Upper lobe of left lung (tissue), 6 donors: ENCODE measurements around the gene INIP. TPM values are rescaled to one million over a fixed set of nuclear protein-coding genes. Genes with fewer than 3 reads are reported as not detected.

Source experiments
- ATAC-seq, 2 donors: fragments of 200-7000 bp; cut with Tn5 transposase; one replicate each; pipeline ENCODE4 v1.9.1; 2022; ENCODE audit warnings: mild to moderate bottlenecking in 2 of 2, moderate library complexity in 2 of 2; ENCODE audit not compliant: low FRiP score in 2 of 2
- DNase-seq, 2 donors: peaks; one replicate each; pipeline ENCODE4 v3.0.0-alpha.2; 2019 to 2020
- H3K27ac ChIP-seq, 4 donors: fragments of 200-600 bp; sonication (generic); one replicate each; pipeline ENCODE4 v1.5.1; 2016 to 2019
- H3K27me3 ChIP-seq, 4 donors: fragments of 200-600 bp; sonication (generic); one replicate each; pipeline ENCODE4 v1.5.1; 2017 to 2019
- H3K36me3 ChIP-seq, 4 donors: fragments of 200-600 bp; sonication (generic); one replicate each; pipeline ENCODE4 v1.5.1; 2016 to 2019
- H3K4me1 ChIP-seq, 4 donors: fragments of 200-600 bp; sonication (generic); one replicate each; pipeline ENCODE4 v1.5.1; 2018 to 2019
- H3K4me3 ChIP-seq, 4 donors: fragments of 200-600 bp; sonication (generic); one replicate each; pipeline ENCODE4 v1.5.1; 2017 to 2019; ENCODE audit warnings: mild to moderate bottlenecking in 2 of 4, moderate library complexity in 1 of 4
- H3K9me3 ChIP-seq, 4 donors: fragments of 200-600 bp; sonication (generic); one replicate each; pipeline ENCODE4 v1.5.1; 2018 to 2019
- EP300 ChIP-seq, 4 donors: sonication (generic); formaldehyde crosslinking; IDR thresholded peaks; one replicate each; pipeline ENCODE4 v1.5.1; 2017; ENCODE audit warnings: antibody characterized with exemption in 4 of 4, control low read depth in 2 of 4
- POLR2A ChIP-seq, 4 donors: fragments of 450-650 bp; IDR thresholded peaks; one replicate each; pipeline ENCODE4 v1.5.1; 2016 to 2017; ENCODE audit warnings: antibody characterized with exemption in 4 of 4, mild to moderate bottlenecking in 2 of 4
- POLR2AphosphoS5 ChIP-seq, 2 donors: sonication (generic); formaldehyde crosslinking; IDR thresholded peaks; one replicate each; pipeline ENCODE4 v1.5.1; 2017; ENCODE audit warnings: antibody characterized with exemption in 2 of 2
- WGBS, 2 donors: methylation state at CpG; one replicate each; pipeline ENCODE4 v1.1.5; 2017 to 2018; 5-methylcytosine and 5-hydroxymethylcytosine counted together
- total RNA-seq, 6 donors: library from RNA; depleted of rRNA in 4 of 6; stranded (reverse); fragments of >200 nt in 4 of 6; gene quantifications; one replicate each; pipeline versions ENCODE4 v1.1.0 to v1.2.1, GENCODE V29; 2016 to 2021
- TF ChIP-seq, protein P1 (sequence below), 6 experiments: fragments of 450-650 bp in 4 of 6; fragments of 200-600 bp in 2 of 6; sonication (generic) in 2 of 6; IDR thresholded peaks; one replicate each; pipeline ENCODE4 v1.5.1; 2016 to 2019; ENCODE audit warnings: antibody characterized with exemption in 6 of 6
- donor health status: DM: no; HTN: no; CAD: no; lungs with moderate emphysema.
- donor health status: DM: no; HTN: yes; CAD: no; lungs with severe emphysema.

INIP gene
- total RNA-seq, 6 donors from 2014 or later = 6.1 to 35.6 (median 19.3) TPM

DNA sequence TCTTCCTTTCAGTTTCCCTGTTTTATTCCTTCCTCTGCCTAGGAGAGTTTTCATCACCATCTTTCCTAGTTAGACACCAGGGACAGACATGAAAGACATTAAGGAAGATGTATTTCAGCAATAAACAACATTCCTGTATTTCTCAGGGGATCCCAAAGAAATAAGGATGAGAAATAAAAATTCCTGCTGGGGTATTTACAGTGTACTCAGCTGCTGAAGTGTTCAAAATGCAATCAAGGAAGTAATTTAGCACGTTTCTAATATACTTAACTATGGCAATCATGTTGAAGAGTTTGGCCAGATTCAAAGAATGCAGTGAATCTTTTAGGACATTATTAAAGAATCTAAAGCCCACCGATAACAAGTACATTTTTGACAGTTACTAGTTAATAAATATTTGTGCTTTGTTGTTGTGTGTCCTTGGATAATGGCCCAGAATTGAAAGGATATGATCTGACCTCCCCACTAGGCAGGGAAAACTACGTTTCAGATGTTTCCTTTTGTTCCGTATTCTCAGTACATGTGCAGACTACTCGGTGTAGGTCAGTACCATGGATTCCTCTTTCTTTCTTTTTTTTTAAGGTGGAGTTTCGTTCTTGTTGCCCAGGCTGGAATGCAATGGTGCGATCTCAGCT lies 46.8 kb downstream of the INIP start:
- no peaks in the 10 kb centered on the region for H3K4me1 ChIP-seq
- no peaks in the 10 kb centered on the region for H3K27me3 ChIP-seq
- 48 to 59% methylated on average over 7 of the region's 7 CpGs for WGBS, 2 donors
- no peak overlapping the region for H3K4me3 ChIP-seq
- H3K9me3 ChIP-seq = no peaks in the 10 kb centered on the region
- no peaks in the 10 kb centered on the region for H3K36me3 ChIP-seq
- DNase-seq = no peak
- ATAC-seq = no peak
- no peak overlapping the region for H3K27ac ChIP-seq
- TF ChIP-seq POLR2A (IDR thresholded peaks at IDR 0.05) (no peak), POLR2AphosphoS5 (IDR thresholded peaks at IDR 0.05) (no peak), EP300 (IDR thresholded peaks at IDR 0.05) (no peak)
- TF ChIP-seq, protein P1, sequence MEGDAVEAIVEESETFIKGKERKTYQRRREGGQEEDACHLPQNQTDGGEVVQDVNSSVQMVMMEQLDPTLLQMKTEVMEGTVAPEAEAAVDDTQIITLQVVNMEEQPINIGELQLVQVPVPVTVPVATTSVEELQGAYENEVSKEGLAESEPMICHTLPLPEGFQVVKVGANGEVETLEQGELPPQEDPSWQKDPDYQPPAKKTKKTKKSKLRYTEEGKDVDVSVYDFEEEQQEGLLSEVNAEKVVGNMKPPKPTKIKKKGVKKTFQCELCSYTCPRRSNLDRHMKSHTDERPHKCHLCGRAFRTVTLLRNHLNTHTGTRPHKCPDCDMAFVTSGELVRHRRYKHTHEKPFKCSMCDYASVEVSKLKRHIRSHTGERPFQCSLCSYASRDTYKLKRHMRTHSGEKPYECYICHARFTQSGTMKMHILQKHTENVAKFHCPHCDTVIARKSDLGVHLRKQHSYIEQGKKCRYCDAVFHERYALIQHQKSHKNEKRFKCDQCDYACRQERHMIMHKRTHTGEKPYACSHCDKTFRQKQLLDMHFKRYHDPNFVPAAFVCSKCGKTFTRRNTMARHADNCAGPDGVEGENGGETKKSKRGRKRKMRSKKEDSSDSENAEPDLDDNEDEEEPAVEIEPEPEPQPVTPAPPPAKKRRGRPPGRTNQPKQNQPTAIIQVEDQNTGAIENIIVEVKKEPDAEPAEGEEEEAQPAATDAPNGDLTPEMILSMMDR (IDR thresholded peaks at IDR 0.05) = no peak

GRCh38 chr9:112669326-112669725 lies 48.6 kb downstream of the INIP start:
- Histone ChIP-seq H3K27ac (no peak overlapping the region), H3K27me3 (no peaks in the 10 kb centered on the region), H3K36me3 (no peaks in the 10 kb centered on the region), H3K4me3 (no peak overlapping the region), H3K9me3 (no peaks in the 10 kb centered on the region), H3K4me1 (no peaks in the 10 kb centered on the region)
- DNase-seq = no peak
- 90 to 92% methylated on average over 2 of the region's 2 CpGs for WGBS, 2 donors
- ATAC-seq = no peak
- TF ChIP-seq, protein P1 (IDR thresholded peaks at IDR 0.05) = no peak
- no peak for TF ChIP-seq POLR2A (IDR thresholded peaks at IDR 0.05)
- TF ChIP-seq EP300 (IDR thresholded peaks at IDR 0.05) = no peak
- no peak for TF ChIP-seq POLR2AphosphoS5 (IDR thresholded peaks at IDR 0.05)

DNA sequence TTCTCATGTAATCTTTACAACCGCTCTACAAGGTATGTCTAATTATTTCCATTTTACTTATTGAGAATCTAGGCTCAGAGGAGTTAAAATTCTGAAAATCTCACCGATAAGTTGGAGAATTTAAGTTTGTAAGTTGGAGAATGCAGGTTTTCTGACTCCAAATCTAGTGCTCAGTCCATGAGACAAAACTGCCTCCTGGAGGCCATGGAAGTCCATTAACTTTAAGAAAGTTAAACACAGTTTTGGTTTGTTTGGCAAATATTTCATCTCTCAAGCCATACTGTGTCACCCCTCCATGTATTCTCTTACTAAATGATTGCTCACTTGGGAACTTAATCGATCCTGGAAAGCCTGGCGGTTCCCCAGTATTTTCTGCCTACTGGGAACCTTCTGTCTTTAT lies 52.6 kb downstream of the INIP start:
- Histone ChIP-seq H3K4me1 (no peaks in the 10 kb centered on the region), H3K27ac (no peak overlapping the region), H3K4me3 (no peak overlapping the region), H3K9me3 (no peaks in the 10 kb centered on the region), H3K27me3 (no peaks in the 10 kb centered on the region), H3K36me3 (no peaks in the 10 kb centered on the region)
- ATAC-seq (no peak), DNase-seq (no peak)
- TF ChIP-seq EP300 (IDR thresholded peaks at IDR 0.05) = no peak
- TF ChIP-seq POLR2AphosphoS5 (IDR thresholded peaks at IDR 0.05) = no peak
- TF ChIP-seq, protein P1 (IDR thresholded peaks at IDR 0.05) = no peak
- no peak for TF ChIP-seq POLR2A (IDR thresholded peaks at IDR 0.05)
- WGBS, 2 donors = 77 to 85% methylated on average over 4 of the region's 4 CpGs

DNA sequence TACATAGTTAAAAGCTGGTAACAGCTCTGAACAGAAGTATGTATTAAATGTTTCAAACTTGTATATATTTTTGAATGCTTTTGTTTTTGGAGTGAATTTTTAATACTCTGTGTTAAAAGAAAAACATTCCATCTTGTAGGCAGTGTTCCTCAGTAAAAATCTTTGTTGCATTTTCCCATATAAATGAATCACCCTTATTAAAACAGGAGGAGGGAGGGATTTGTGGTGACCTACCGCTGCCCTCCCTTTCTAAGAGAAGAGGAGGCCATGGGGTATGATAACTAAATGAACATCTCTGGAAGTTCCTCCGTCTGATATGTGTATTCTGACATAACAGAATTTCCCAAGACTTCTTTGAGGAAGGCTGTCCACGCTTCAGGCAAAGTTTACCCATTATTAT lies 53.4 kb downstream of the INIP start:
- Histone ChIP-seq H3K4me1 (no peaks in the 10 kb centered on the region), H3K27me3 (no peaks in the 10 kb centered on the region), H3K36me3 (peaks cover 0 to 4% (median 0%) of the 10 kb centered on the region in 4 donors), H3K9me3 (no peaks in the 10 kb centered on the region), H3K4me3 (no peak overlapping the region), H3K27ac (no peak overlapping the region)
- no peak for ATAC-seq
- TF ChIP-seq EP300 (IDR thresholded peaks at IDR 0.05) = no peak
- TF ChIP-seq POLR2AphosphoS5 (IDR thresholded peaks at IDR 0.05) = no peak
- no peak for TF ChIP-seq POLR2A (IDR thresholded peaks at IDR 0.05)
- TF ChIP-seq, protein P1 (IDR thresholded peaks at IDR 0.05) = no peak
- no peak for DNase-seq
- 87 to 89% methylated on average over 3 of the region's 3 CpGs for WGBS, 2 donors

DNA sequence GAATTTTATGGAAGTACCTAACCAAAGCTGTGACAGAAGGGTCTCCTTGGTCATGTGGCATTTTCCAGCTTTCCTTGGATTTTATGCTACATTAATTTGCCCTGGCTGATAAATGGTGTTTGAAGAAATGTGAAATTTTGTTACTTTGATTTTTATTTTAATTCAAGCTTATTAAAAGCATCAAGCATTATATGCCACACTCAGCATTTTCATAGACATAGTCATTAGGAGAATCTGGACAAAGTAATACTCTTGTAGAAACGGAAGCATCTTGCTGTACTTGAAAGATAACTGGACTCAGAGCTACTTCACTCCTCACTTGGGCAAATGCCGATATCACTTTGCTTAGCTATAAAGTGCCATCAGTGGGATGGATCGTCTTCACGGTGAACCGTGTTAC lies 54.2 kb downstream of the INIP start:
- peaks cover 0 to 7% (median 0%) of the 10 kb centered on the region in 4 donors for H3K36me3 ChIP-seq
- H3K4me3 ChIP-seq = no peak overlapping the region
- TF ChIP-seq, protein P1 (IDR thresholded peaks at IDR 0.05) = no peak
- ATAC-seq = no peak
- 92 to 93% methylated on average over 5 of the region's 5 CpGs for WGBS, 2 donors
- H3K27ac ChIP-seq = no peak overlapping the region
- no peaks in the 10 kb centered on the region for H3K27me3 ChIP-seq
- H3K4me1 ChIP-seq = no peaks in the 10 kb centered on the region
- no peaks in the 10 kb centered on the region for H3K9me3 ChIP-seq
- no peak for DNase-seq
